ENCODE results near the gene PPP1R13L. TPM values are rescaled to one million over a fixed set of nuclear protein-coding genes. Genes with fewer than 3 reads are reported as not detected.

PPP1R13L gene
- polyA plus RNA-seq, 4 donors = 12.7 to 30.5 (median 21.3) TPM

GRCh38 chr19:45401815-45402214 is 3.1 kb downstream of the PPP1R13L start:
- H3K9me3 ChIP-seq (ENCODE audit: control insufficient read depth in 2 of 2, insufficient read depth in 1 of 2, low read depth in 1 of 2, low read length in 1 of 2) = no peaks in the 10 kb centered on the region
- peaks cover 0 to 11% (median 0%) of the 10 kb centered on the region in 3 donors for H3K36me3 ChIP-seq (ENCODE audit: control insufficient read depth in 3 of 3, insufficient read depth in 2 of 3, low read depth in 1 of 3, low read length in 3 of 3)
- H3K27me3 ChIP-seq (ENCODE audit: control insufficient read depth in 3 of 3, insufficient read depth in 3 of 3, low read length in 3 of 3) = peaks cover 0 to 31% (median 0%) of the 10 kb centered on the region in 3 donors
- H3K4me3 ChIP-seq (ENCODE audit: low read depth in 1 of 3, low read length in 3 of 3) = no peak overlapping the region
- WGBS, 3 donors = 78 to 91% (median 90%) methylated on average over 6 of the region's 6 CpGs
- DNase-seq (no peak), FAIRE-seq (no peak)
- H3K27ac ChIP-seq (ENCODE audit: low read depth in 1 of 3, low read length in 2 of 3) = no peak overlapping the region
- peaks cover 0 to 30% (median 0%) of the 10 kb centered on the region in 3 donors for H3K4me1 ChIP-seq (ENCODE audit: control insufficient read depth in 3 of 3, insufficient read depth in 2 of 3, low read depth in 1 of 3, low read length in 2 of 3)

- FAIRE-seq (no peak), DNase-seq (no peak)
- Histone ChIP-seq H3K36me3 (ENCODE audit: control insufficient read depth in 3 of 3, insufficient read depth in 2 of 3, low read depth in 1 of 3, low read length in 3 of 3) (peaks cover 0 to 11% (median 2%) of the 10 kb centered on the region in 3 donors), H3K9me3 (ENCODE audit: control insufficient read depth in 2 of 2, insufficient read depth in 1 of 2, low read depth in 1 of 2, low read length in 1 of 2) (no peaks in the 10 kb centered on the region), H3K27me3 (ENCODE audit: control insufficient read depth in 3 of 3, insufficient read depth in 3 of 3, low read length in 3 of 3) (peaks cover 0 to 29% (median 0%) of the 10 kb centered on the region in 3 donors), H3K27ac (ENCODE audit: low read depth in 1 of 3, low read length in 2 of 3) (no peak overlapping the region), H3K4me3 (ENCODE audit: low read depth in 1 of 3, low read length in 3 of 3) (no peak overlapping the region), H3K4me1 (ENCODE audit: control insufficient read depth in 3 of 3, insufficient read depth in 2 of 3, low read depth in 1 of 3, low read length in 2 of 3) (peaks cover 0 to 22% (median 0%) of the 10 kb centered on the region in 3 donors)
- 92 to 95% (median 93%) methylated on average over 6 of the region's 6 CpGs for WGBS, 3 donors
Measured at GRCh38 chr19:45400192-45400591, 4.7 kb downstream of the PPP1R13L start.

GRCh38 chr19:45395821-45396617 is 8.8 kb downstream of the PPP1R13L start:
- DNase-seq (no peak), FAIRE-seq (no peak)
- WGBS, 3 donors = 62 to 85% (median 77%) methylated on average over 45 to 59 of the region's 59 CpGs
- Histone ChIP-seq H3K9me3 (ENCODE audit: control insufficient read depth in 2 of 2, insufficient read depth in 1 of 2, low read depth in 1 of 2, low read length in 1 of 2) (no peaks in the 10 kb centered on the region), H3K36me3 (ENCODE audit: control insufficient read depth in 3 of 3, insufficient read depth in 2 of 3, low read depth in 1 of 3, low read length in 3 of 3) (peaks cover 0 to 15% (median 2%) of the 10 kb centered on the region in 3 donors), H3K4me3 (ENCODE audit: low read depth in 1 of 3, low read length in 3 of 3) (no peak overlapping the region), H3K27me3 (ENCODE audit: control insufficient read depth in 3 of 3, insufficient read depth in 3 of 3, low read length in 3 of 3) (peaks cover 0 to 4% (median 0%) of the 10 kb centered on the region in 3 donors), H3K27ac (ENCODE audit: low read depth in 1 of 3, low read length in 2 of 3) (no peak overlapping the region), H3K4me1 (ENCODE audit: control insufficient read depth in 3 of 3, insufficient read depth in 2 of 3, low read depth in 1 of 3, low read length in 2 of 3) (peaks cover 0 to 10% (median 0%) of the 10 kb centered on the region in 3 donors)

- Histone ChIP-seq H3K36me3 (ENCODE audit: control insufficient read depth in 3 of 3, insufficient read depth in 2 of 3, low read depth in 1 of 3, low read length in 3 of 3) (peaks cover 0 to 3% (median 2%) of the 10 kb centered on the region in 3 donors), H3K9me3 (ENCODE audit: control insufficient read depth in 2 of 2, insufficient read depth in 1 of 2, low read depth in 1 of 2, low read length in 1 of 2) (no peaks in the 10 kb centered on the region), H3K4me3 (ENCODE audit: low read depth in 1 of 3, low read length in 3 of 3) (no peak overlapping the region), H3K4me1 (ENCODE audit: control insufficient read depth in 3 of 3, insufficient read depth in 2 of 3, low read depth in 1 of 3, low read length in 2 of 3) (no peaks in the 10 kb centered on the region), H3K27ac (ENCODE audit: low read depth in 1 of 3, low read length in 2 of 3) (no peak overlapping the region), H3K27me3 (ENCODE audit: control insufficient read depth in 3 of 3, insufficient read depth in 3 of 3, low read length in 3 of 3) (no peaks in the 10 kb centered on the region)
- DNase-seq (no peak), FAIRE-seq (no peak)
- 92 to 94% (median 92%) methylated on average over 17 to 21 of the region's 21 CpGs for WGBS, 3 donors
Measured at GRCh38 chr19:45391871-45392665, 12.8 kb downstream of the PPP1R13L start.

GRCh38 chr19:45391346-45391745 is 13.5 kb downstream of the PPP1R13L start:
- Histone ChIP-seq H3K27me3 (ENCODE audit: control insufficient read depth in 3 of 3, insufficient read depth in 3 of 3, low read length in 3 of 3) (no peaks in the 10 kb centered on the region), H3K36me3 (ENCODE audit: control insufficient read depth in 3 of 3, insufficient read depth in 2 of 3, low read depth in 1 of 3, low read length in 3 of 3) (peaks cover 0 to 3% (median 2%) of the 10 kb centered on the region in 3 donors), H3K4me3 (ENCODE audit: low read depth in 1 of 3, low read length in 3 of 3) (no peak overlapping the region), H3K9me3 (ENCODE audit: control insufficient read depth in 2 of 2, insufficient read depth in 1 of 2, low read depth in 1 of 2, low read length in 1 of 2) (no peaks in the 10 kb centered on the region), H3K4me1 (ENCODE audit: control insufficient read depth in 3 of 3, insufficient read depth in 2 of 3, low read depth in 1 of 3, low read length in 2 of 3) (no peaks in the 10 kb centered on the region), H3K27ac (ENCODE audit: low read depth in 1 of 3, low read length in 2 of 3) (no peak overlapping the region)
- FAIRE-seq (no peak), DNase-seq (no peak)
- 74 to 79% (median 79%) methylated on average over 3 of the region's 3 CpGs for WGBS, 3 donors

GRCh38 chr19:45385392-45386221 is 19.3 kb downstream of the PPP1R13L start:
- Histone ChIP-seq H3K27ac (ENCODE audit: low read depth in 1 of 3, low read length in 2 of 3) (no peak overlapping the region), H3K27me3 (ENCODE audit: control insufficient read depth in 3 of 3, insufficient read depth in 3 of 3, low read length in 3 of 3) (peaks cover 10 to 19% (median 12%) of the 10 kb centered on the region in 3 donors), H3K4me3 (ENCODE audit: low read depth in 1 of 3, low read length in 3 of 3) (no peak overlapping the region), H3K36me3 (ENCODE audit: control insufficient read depth in 3 of 3, insufficient read depth in 2 of 3, low read depth in 1 of 3, low read length in 3 of 3) (no peaks in the 10 kb centered on the region), H3K9me3 (ENCODE audit: control insufficient read depth in 2 of 2, insufficient read depth in 1 of 2, low read depth in 1 of 2, low read length in 1 of 2) (no peaks in the 10 kb centered on the region), H3K4me1 (ENCODE audit: control insufficient read depth in 3 of 3, insufficient read depth in 2 of 3, low read depth in 1 of 3, low read length in 2 of 3) (no peaks in the 10 kb centered on the region)
- no peak for DNase-seq
- no peak for FAIRE-seq
- 12 to 17% (median 14%) methylated on average over 72 to 75 of the region's 75 CpGs for WGBS, 3 donors

GRCh38 chr19:45382426-45382825 is 22.4 kb downstream of the PPP1R13L start:
- H3K27ac ChIP-seq (ENCODE audit: low read depth in 1 of 3, low read length in 2 of 3) = no peak overlapping the region
- DNase-seq (no peak), FAIRE-seq (no peak)
- no peaks in the 10 kb centered on the region for H3K4me1 ChIP-seq (ENCODE audit: control insufficient read depth in 3 of 3, insufficient read depth in 2 of 3, low read depth in 1 of 3, low read length in 2 of 3)
- H3K9me3 ChIP-seq (ENCODE audit: control insufficient read depth in 2 of 2, insufficient read depth in 1 of 2, low read depth in 1 of 2, low read length in 1 of 2) = no peaks in the 10 kb centered on the region
- H3K36me3 ChIP-seq (ENCODE audit: control insufficient read depth in 3 of 3, insufficient read depth in 2 of 3, low read depth in 1 of 3, low read length in 3 of 3) = peaks cover 0 to 2% (median 0%) of the 10 kb centered on the region in 3 donors
- H3K27me3 ChIP-seq (ENCODE audit: control insufficient read depth in 3 of 3, insufficient read depth in 3 of 3, low read length in 3 of 3) = peaks cover 10 to 19% (median 12%) of the 10 kb centered on the region in 3 donors
- H3K4me3 ChIP-seq (ENCODE audit: low read depth in 1 of 3, low read length in 3 of 3) = no peak overlapping the region
- WGBS, 3 donors = 91 to 97% (median 95%) methylated on average over 29 of the region's 29 CpGs

GRCh38 chr19:45380107-45380506 is 24.8 kb downstream of the PPP1R13L start:
- 83 to 100% (median 86%) methylated on average over 1 of the region's 1 CpG for WGBS, 3 donors
- H3K36me3 ChIP-seq (ENCODE audit: control insufficient read depth in 3 of 3, insufficient read depth in 2 of 3, low read depth in 1 of 3, low read length in 3 of 3) = peaks cover 0 to 2% (median 0%) of the 10 kb centered on the region in 3 donors
- FAIRE-seq (no peak), DNase-seq (no peak)
- no peaks in the 10 kb centered on the region for H3K4me1 ChIP-seq (ENCODE audit: control insufficient read depth in 3 of 3, insufficient read depth in 2 of 3, low read depth in 1 of 3, low read length in 2 of 3)
- H3K9me3 ChIP-seq (ENCODE audit: control insufficient read depth in 2 of 2, insufficient read depth in 1 of 2, low read depth in 1 of 2, low read length in 1 of 2) = no peaks in the 10 kb centered on the region
- H3K27ac ChIP-seq (ENCODE audit: low read depth in 1 of 3, low read length in 2 of 3) = no peak overlapping the region
- H3K27me3 ChIP-seq (ENCODE audit: control insufficient read depth in 3 of 3, insufficient read depth in 3 of 3, low read length in 3 of 3) = peaks cover 2 to 7% (median 3%) of the 10 kb centered on the region in 3 donors
- H3K4me3 ChIP-seq (ENCODE audit: low read depth in 1 of 3, low read length in 3 of 3) = no peak overlapping the region

Measured in small intestine (tissue), 7 donors.